HepG2 (cell line): ENCODE measurements around the gene KLHL35. TPM values are rescaled to one million over a fixed set of nuclear protein-coding genes. Genes with fewer than 3 reads are reported as not detected.
A peak's percentile ranks its signal among the peaks of the same experiment; 100 is the strongest.

ENCODE experiments used
- ATAD3A ChIP-seq: sonication (generic); formaldehyde crosslinking; IDR thresholded peaks from 2 replicates; pipeline ENCODE4 v1.4.0; 2020; ENCODE audit warnings: missing genetic modification reagents
- ATF7 ChIP-seq, 2 experiments: fragments of 450-650 bp in 1 of 2; sonication (generic) in 1 of 2; formaldehyde crosslinking in 1 of 2; IDR thresholded peaks; 2 replicates each; pipeline versions ENCODE4 v1.4.0 to v1.6.1; 2016 to 2020; ENCODE audit warnings: antibody characterized with exemption in 1 of 2, mild to moderate bottlenecking in 1 of 2, missing genetic modification reagents in 1 of 2
- DNMT3B ChIP-seq: conservative IDR thresholded peaks from 2 replicates; pipeline ENCODE4 v1.6.1; 2016; ENCODE audit warnings: missing biosample characterization, control low read depth
- DPF2 ChIP-seq: sonication (generic); formaldehyde crosslinking; IDR thresholded peaks from 2 replicates; pipeline ENCODE4 v1.4.0; 2020; ENCODE audit warnings: mild to moderate bottlenecking, low read depth, missing genetic modification reagents, borderline replicate concordance
- HDAC1 ChIP-seq: sonication (generic); formaldehyde crosslinking; IDR thresholded peaks from 2 replicates; pipeline ENCODE4 v1.5.1; 2020; ENCODE audit warnings: mild to moderate bottlenecking, missing genetic modification reagents
- HNRNPL ChIP-seq: fragments of 200-400 bp; formaldehyde crosslinking; IDR thresholded peaks from 2 replicates; pipeline ENCODE4 v1.6.1; 2017; ENCODE audit warnings: mild to moderate bottlenecking, low read depth, low read length
- NFATC3 ChIP-seq: sonication (generic); formaldehyde crosslinking; IDR thresholded peaks from 2 replicates; pipeline ENCODE4 v1.5.1; 2020; ENCODE audit warnings: mild to moderate bottlenecking, missing genetic modification reagents
- NRL ChIP-seq: sonication (generic); formaldehyde crosslinking; IDR thresholded peaks from 2 replicates; pipeline ENCODE4 v1.5.0; 2020; ENCODE audit warnings: missing genetic modification reagents, mild to moderate bottlenecking, moderate library complexity, borderline replicate concordance
- SALL2 ChIP-seq: sonication (generic); formaldehyde crosslinking; IDR thresholded peaks from 2 replicates; pipeline ENCODE4 v1.8.1; 2023; ENCODE audit warnings: mild to moderate bottlenecking, missing genetic modification reagents, inconsistent platforms
- SNRNP70 ChIP-seq: fragments of 200-400 bp; formaldehyde crosslinking; IDR thresholded peaks from 2 replicates; pipeline ENCODE4 v1.6.1; 2017; ENCODE audit warnings: mild to moderate bottlenecking, low read depth, low read length, moderate library complexity
- SYNCRIP ChIP-seq: fragments of 200-400 bp; formaldehyde crosslinking; IDR thresholded peaks from 2 replicates; pipeline ENCODE4 v1.6.1; 2018; ENCODE audit warnings: mild to moderate bottlenecking, low read depth, low read length; ENCODE audit not compliant: insufficient read depth
- TARDBP ChIP-seq: sonication (generic); formaldehyde crosslinking; IDR thresholded peaks from 2 replicates; pipeline ENCODE4 v1.8.0; 2022; ENCODE audit warnings: mild to moderate bottlenecking, missing genetic modification reagents
- TOPORS ChIP-seq: sonication (generic); formaldehyde crosslinking; IDR thresholded peaks from 2 replicates; pipeline ENCODE4 v1.8.0; 2023; ENCODE audit warnings: mild to moderate bottlenecking, missing genetic modification reagents
- ZBTB21 ChIP-seq: sonication (generic); formaldehyde crosslinking; IDR thresholded peaks from 2 replicates; pipeline ENCODE4 v1.4.0; 2020; ENCODE audit warnings: missing genetic modification reagents
- ZNF460 ChIP-seq: sonication (generic); formaldehyde crosslinking; IDR thresholded peaks from 2 replicates; pipeline ENCODE4 v1.5.1; 2020; ENCODE audit warnings: missing genetic modification reagents, mild to moderate bottlenecking, borderline replicate concordance
- ZNF7 ChIP-seq: IDR thresholded peaks from 2 replicates; pipeline ENCODE4 v1.6.1; 2016; ENCODE audit warnings: missing biosample characterization, missing genetic modification reagents
- ZNF772 ChIP-seq: sonication (generic); formaldehyde crosslinking; IDR thresholded peaks from 2 replicates; pipeline ENCODE4 v1.5.0; 2020; ENCODE audit warnings: mild to moderate bottlenecking, missing genetic modification reagents
- polyA plus RNA-seq, 8 experiments: library from polyadenylated mRNA; depleted of rRNA in 3 of 8; stranded (reverse) in 7 of 8; unstranded in 1 of 8; fragments of >200 nt; fragmentation: Illumina TruSeq in 4 of 8; extraction: Trizol in 4 of 8; gene quantifications; 2 replicates each; pipeline versions ENCODE4 v1.2.1 to v1.2.3, GENCODE V29; 2011 to 2016; ENCODE audit warnings: low read depth in 4 of 8, missing spikeins in 1 of 8, mixed read lengths in 1 of 8; ENCODE audit not compliant: insufficient read depth in 1 of 8
- total RNA-seq, 5 experiments: library from RNA; depleted of rRNA; stranded (reverse); fragments of >200 nt; fragmentation: Illumina TruSeq; extraction: Trizol; gene quantifications; 2 replicates each; pipeline ENCODE4 v1.2.3, GENCODE V29; 2016; ENCODE audit warnings: low read depth in 1 of 5
- TF ChIP-seq, protein P1 (sequence below): sonication (generic); formaldehyde crosslinking; IDR thresholded peaks from 2 replicates; pipeline ENCODE4 v1.4.0; 2020; ENCODE audit warnings: missing genetic modification reagents, borderline replicate concordance
- TF ChIP-seq, protein P2 (sequence below): sonication (generic); formaldehyde crosslinking; IDR thresholded peaks from 2 replicates; pipeline ENCODE4 v1.5.1; 2020; ENCODE audit warnings: missing genetic modification reagents, mild to moderate bottlenecking, borderline replicate concordance
- TF ChIP-seq, protein P3 (sequence below): sonication (generic); formaldehyde crosslinking; IDR thresholded peaks from 2 replicates; pipeline ENCODE4 v1.4.0; 2020; ENCODE audit warnings: low read depth, mild to moderate bottlenecking, missing genetic modification reagents
- TF ChIP-seq, protein P4 (sequence below): conservative IDR thresholded peaks from 2 replicates; pipeline ENCODE4 v1.6.1; 2018; ENCODE audit warnings: missing genetic modification reagents
- TF ChIP-seq, protein P5 (sequence below): sonication (generic); formaldehyde crosslinking; IDR thresholded peaks from 2 replicates; pipeline ENCODE4 v1.4.0; 2020; ENCODE audit warnings: missing genetic modification reagents; ENCODE audit errors: not compliant biosample characterization

KLHL35 gene
- total and polyA plus RNA-seq, 2 of the 13 experiments (the other 11 are each of a cell fraction or from before 2014, with no cell fraction given) = not detected

DNA sequence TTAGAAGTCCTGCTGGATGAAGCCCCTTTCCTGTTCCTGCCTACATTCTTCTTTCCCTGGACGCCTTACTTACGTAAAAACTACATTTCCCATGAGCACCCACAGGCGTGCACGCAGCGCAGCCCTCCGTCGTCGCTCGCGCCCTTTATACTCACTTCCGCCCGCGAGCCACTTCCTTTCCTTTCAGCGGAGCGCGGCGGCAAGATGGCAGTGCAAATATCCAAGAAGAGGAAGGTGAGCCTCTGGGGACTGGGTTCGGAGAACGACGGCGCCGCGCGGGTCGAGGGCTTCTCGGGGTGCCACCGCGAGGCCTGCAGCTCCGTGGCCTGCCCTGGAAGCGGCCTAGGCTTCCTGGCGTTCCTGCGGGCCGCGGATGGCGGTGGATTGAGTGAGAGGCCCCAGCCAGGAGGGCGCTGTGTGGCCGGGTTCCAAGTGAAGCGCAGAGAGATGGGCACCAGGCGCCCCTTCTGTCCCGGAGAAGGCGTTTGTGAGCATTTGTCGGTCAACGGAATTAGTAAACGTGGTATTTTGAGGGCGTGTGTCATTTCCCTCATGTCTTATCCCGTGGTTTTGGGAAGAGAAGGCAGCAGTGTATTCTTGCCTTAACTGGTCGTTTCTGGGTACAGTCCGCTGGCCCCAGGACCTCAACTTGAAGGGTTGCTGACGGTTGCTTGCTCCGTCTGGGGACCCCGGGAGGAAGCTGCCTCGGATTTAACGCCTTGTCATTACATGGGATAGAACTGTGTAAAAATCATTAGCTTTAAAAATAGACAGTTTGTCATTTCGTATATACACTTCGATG lies 33.5 kb downstream of the KLHL35 start, which contains the start of gene RPS3 (continued):
- TF ChIP-seq, protein P1, sequence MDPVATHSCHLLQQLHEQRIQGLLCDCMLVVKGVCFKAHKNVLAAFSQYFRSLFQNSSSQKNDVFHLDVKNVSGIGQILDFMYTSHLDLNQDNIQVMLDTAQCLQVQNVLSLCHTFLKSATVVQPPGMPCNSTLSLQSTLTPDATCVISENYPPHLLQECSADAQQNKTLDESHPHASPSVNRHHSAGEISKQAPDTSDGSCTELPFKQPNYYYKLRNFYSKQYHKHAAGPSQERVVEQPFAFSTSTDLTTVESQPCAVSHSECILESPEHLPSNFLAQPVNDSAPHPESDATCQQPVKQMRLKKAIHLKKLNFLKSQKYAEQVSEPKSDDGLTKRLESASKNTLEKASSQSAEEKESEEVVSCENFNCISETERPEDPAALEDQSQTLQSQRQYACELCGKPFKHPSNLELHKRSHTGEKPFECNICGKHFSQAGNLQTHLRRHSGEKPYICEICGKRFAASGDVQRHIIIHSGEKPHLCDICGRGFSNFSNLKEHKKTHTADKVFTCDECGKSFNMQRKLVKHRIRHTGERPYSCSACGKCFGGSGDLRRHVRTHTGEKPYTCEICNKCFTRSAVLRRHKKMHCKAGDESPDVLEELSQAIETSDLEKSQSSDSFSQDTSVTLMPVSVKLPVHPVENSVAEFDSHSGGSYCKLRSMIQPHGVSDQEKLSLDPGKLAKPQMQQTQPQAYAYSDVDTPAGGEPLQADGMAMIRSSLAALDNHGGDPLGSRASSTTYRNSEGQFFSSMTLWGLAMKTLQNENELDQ = peak; percentile 70
- peak; percentile 93; the same call in 1 of the 2 replicates for TF ChIP-seq NFATC3 (CRISPR knock-in tag)
- TF ChIP-seq DPF2 (CRISPR knock-in tag) = no peak; the same call in 1 of the 2 replicates
- peak; percentile 93 for TF ChIP-seq SALL2 (CRISPR knock-in tag)
- peak; percentile 84 for TF ChIP-seq ZNF772 (CRISPR knock-in tag)
- TF ChIP-seq, protein P2, sequence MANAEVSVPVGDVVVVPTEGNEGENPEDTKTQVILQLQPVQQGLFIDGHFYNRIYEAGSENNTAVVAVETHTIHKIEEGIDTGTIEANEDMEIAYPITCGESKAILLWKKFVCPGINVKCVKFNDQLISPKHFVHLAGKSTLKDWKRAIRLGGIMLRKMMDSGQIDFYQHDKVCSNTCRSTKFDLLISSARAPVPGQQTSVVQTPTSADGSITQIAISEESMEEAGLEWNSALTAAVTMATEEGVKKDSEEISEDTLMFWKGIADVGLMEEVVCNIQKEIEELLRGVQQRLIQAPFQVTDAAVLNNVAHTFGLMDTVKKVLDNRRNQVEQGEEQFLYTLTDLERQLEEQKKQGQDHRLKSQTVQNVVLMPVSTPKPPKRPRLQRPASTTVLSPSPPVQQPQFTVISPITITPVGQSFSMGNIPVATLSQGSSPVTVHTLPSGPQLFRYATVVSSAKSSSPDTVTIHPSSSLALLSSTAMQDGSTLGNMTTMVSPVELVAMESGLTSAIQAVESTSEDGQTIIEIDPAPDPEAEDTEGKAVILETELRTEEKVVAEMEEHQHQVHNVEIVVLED (CRISPR knock-in tag) = peak; percentile 100
- TF ChIP-seq, protein P3, sequence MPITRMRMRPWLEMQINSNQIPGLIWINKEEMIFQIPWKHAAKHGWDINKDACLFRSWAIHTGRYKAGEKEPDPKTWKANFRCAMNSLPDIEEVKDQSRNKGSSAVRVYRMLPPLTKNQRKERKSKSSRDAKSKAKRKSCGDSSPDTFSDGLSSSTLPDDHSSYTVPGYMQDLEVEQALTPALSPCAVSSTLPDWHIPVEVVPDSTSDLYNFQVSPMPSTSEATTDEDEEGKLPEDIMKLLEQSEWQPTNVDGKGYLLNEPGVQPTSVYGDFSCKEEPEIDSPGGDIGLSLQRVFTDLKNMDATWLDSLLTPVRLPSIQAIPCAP = peak; percentile 83; the same call in 1 of the 2 replicates
- TF ChIP-seq, protein P4, sequence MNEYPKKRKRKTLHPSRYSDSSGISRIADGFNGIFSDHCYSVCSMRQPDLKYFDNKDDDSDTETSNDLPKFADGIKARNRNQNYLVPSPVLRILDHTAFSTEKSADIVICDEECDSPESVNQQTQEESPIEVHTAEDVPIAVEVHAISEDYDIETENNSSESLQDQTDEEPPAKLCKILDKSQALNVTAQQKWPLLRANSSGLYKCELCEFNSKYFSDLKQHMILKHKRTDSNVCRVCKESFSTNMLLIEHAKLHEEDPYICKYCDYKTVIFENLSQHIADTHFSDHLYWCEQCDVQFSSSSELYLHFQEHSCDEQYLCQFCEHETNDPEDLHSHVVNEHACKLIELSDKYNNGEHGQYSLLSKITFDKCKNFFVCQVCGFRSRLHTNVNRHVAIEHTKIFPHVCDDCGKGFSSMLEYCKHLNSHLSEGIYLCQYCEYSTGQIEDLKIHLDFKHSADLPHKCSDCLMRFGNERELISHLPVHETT (CRISPR knock-in tag) = peak; percentile 29; the same call in 1 of the 2 replicates
- no peak for TF ChIP-seq ATAD3A (CRISPR knock-in tag)
- TF ChIP-seq ATF7 (IDR thresholded peaks at IDR 0.05) = no peak
- peak; percentile 59; the same call in 1 of the 2 replicates for TF ChIP-seq ATF7 (CRISPR knock-in tag; IDR thresholded peaks at IDR 0.05)
- TF ChIP-seq, protein P5, sequence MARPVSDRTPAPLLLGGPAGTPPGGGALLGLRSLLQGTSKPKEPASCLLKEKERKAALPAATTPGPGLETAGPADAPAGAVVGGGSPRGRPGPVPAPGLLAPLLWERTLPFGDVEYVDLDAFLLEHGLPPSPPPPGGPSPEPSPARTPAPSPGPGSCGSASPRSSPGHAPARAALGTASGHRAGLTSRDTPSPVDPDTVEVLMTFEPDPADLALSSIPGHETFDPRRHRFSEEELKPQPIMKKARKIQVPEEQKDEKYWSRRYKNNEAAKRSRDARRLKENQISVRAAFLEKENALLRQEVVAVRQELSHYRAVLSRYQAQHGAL (CRISPR knock-in tag) = no peak
- peak; percentile 92 for TF ChIP-seq TARDBP (CRISPR knock-in tag)
- TF ChIP-seq ZNF7 = peak; percentile 32; the same call in 1 of the 2 replicates
- no peak; the same call in 1 of the 2 replicates for TF ChIP-seq ZNF460 (CRISPR knock-in tag)
- peak; percentile 85 for TF ChIP-seq ZBTB21 (CRISPR knock-in tag)
- TF ChIP-seq SYNCRIP = no peak
- TF ChIP-seq NRL (CRISPR knock-in tag) = peak; percentile 98
- peak; percentile 94 for TF ChIP-seq DNMT3B (CRISPR knock-in tag)
- TF ChIP-seq HDAC1 = peak; percentile 93
- TF ChIP-seq TOPORS (CRISPR knock-in tag) = peak; percentile 89; the same call in 1 of the 2 replicates
- no peak for TF ChIP-seq SNRNP70
- TF ChIP-seq HNRNPL = peak; percentile 90
